Kidney epithelial cell (primary cell): Measurements from ENCODE around the gene CNOT1. TPM values are rescaled to one million over a fixed set of nuclear protein-coding genes. Genes with fewer than 3 reads are reported as not detected.

Source experiments
- DNase-seq: peaks from one replicate; pipeline ENCODE4 v3.0.0-alpha.2; 2010; ENCODE audit warnings: low read depth
- H3K27me3 ChIP-seq: 2 replicates; pipeline ENCODE4 v1.6.0; 2011; ENCODE audit warnings: low read length; ENCODE audit not compliant: control insufficient read depth, insufficient read depth
- H3K36me3 ChIP-seq: 2 replicates; pipeline ENCODE4 v1.5.1; 2011; ENCODE audit warnings: low read length; ENCODE audit not compliant: control insufficient read depth, insufficient read depth
- H3K4me3 ChIP-seq: 2 replicates; pipeline ENCODE4 v1.5.1; 2011; ENCODE audit warnings: low read depth, mild to moderate bottlenecking, control low read depth, low read length
- CTCF ChIP-seq: IDR thresholded peaks from 2 replicates; pipeline ENCODE4 v1.5.1; 2011; ENCODE audit warnings: mild to moderate bottlenecking, moderate library complexity, low read length, control low read depth, inconsistent platforms; ENCODE audit not compliant: insufficient read depth, poor library complexity, severe bottlenecking
- total RNA-seq: library from RNA; depleted of rRNA; stranded (reverse); fragments of >200 nt; gene quantifications from 2 replicates; pipeline ENCODE4 v1.2.3, GENCODE V29; 2015

CNOT1 gene
- total RNA-seq, 1 donor from 2014 or later, result 132 TPM

- H3K27me3 ChIP-seq, result no peaks in the 10 kb centered on the region
- no peak overlapping the region for H3K4me3 ChIP-seq
- H3K36me3 ChIP-seq, result peaks cover 4% of the 10 kb centered on the region
- DNase-seq, result no peak
- TF ChIP-seq CTCF, result no peak
Observed at GRCh38 chr16:58536278-58536677, 93.3 kb downstream of the CNOT1 start.

GRCh38 chr16:58535100-58535499 is 94.5 kb downstream of the CNOT1 start:
- Histone ChIP-seq H3K36me3 (peaks cover 4% of the 10 kb centered on the region), H3K27me3 (no peaks in the 10 kb centered on the region), H3K4me3 (no peak overlapping the region)
- TF ChIP-seq CTCF, result no peak
- DNase-seq, result no peak

GRCh38 chr16:58533751-58534470 is 95.7 kb downstream of the CNOT1 start:
- H3K27me3 ChIP-seq, result no peaks in the 10 kb centered on the region
- peaks cover 4% of the 10 kb centered on the region for H3K36me3 ChIP-seq
- no peak for DNase-seq
- H3K4me3 ChIP-seq, result no peak overlapping the region
- no peak for TF ChIP-seq CTCF

GRCh38 chr16:58532414-58532813 is 97.2 kb downstream of the CNOT1 start:
- no peak for DNase-seq
- Histone ChIP-seq H3K27me3 (no peaks in the 10 kb centered on the region), H3K36me3 (peaks cover 6% of the 10 kb centered on the region), H3K4me3 (no peak overlapping the region)
- no peak for TF ChIP-seq CTCF

GRCh38 chr16:58530179-58530578 is 99.4 kb downstream of the CNOT1 start:
- H3K36me3 ChIP-seq, result peaks cover 6% of the 10 kb centered on the region
- DNase-seq, result no peak
- no peak overlapping the region for H3K4me3 ChIP-seq
- no peak for TF ChIP-seq CTCF
- H3K27me3 ChIP-seq, result no peaks in the 10 kb centered on the region

GRCh38 chr16:58519707-58520106 is 109.9 kb downstream of the CNOT1 start:
- peaks cover 7% of the 10 kb centered on the region for H3K36me3 ChIP-seq
- TF ChIP-seq CTCF, result no peak
- H3K4me3 ChIP-seq, result no peak overlapping the region
- H3K27me3 ChIP-seq, result no peaks in the 10 kb centered on the region
- DNase-seq, result no peak
